SW 1271 (cell line): ENCODE measurements around the gene SCAF1.

Experiments used
- DNase-seq, 2 experiments: peaks; one replicate each; lab custom pipeline; 2025; lab: John Stamatoyannopoulos, UW

The SCAF1 gene

GRCh38 chr19:49643466-49643865 lies 1.5 kb downstream of the SCAF1 start:
- DNase-seq: no peak

DNA sequence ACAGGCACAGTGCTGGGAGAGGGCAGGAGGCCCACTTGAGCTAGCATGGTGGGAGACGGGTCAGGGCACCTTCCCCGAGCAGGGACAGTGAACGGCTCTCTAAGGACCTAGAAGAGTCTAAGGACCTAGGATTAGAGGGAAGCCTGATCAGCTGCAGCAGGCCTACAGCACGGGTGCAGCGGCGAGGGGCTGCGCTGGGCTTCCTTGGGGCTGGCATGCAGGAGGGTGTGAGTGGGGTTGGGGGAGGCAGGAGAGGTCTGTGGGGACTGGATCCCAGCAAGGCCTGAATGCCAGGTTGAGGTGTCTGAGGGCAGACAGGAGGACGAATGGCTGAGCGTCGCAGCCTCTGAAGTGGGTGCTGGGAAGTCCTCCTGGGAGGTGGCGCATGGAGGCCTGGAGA lies 3.6 kb downstream of the SCAF1 start:
- no peak for DNase-seq

GRCh38 chr19:49645995-49646394 lies 4.0 kb downstream of the SCAF1 start:
- DNase-seq: no peak

- DNase-seq: no peak
Measured at GRCh38 chr19:49646586-49646985, 4.6 kb downstream of the SCAF1 start.

DNA sequence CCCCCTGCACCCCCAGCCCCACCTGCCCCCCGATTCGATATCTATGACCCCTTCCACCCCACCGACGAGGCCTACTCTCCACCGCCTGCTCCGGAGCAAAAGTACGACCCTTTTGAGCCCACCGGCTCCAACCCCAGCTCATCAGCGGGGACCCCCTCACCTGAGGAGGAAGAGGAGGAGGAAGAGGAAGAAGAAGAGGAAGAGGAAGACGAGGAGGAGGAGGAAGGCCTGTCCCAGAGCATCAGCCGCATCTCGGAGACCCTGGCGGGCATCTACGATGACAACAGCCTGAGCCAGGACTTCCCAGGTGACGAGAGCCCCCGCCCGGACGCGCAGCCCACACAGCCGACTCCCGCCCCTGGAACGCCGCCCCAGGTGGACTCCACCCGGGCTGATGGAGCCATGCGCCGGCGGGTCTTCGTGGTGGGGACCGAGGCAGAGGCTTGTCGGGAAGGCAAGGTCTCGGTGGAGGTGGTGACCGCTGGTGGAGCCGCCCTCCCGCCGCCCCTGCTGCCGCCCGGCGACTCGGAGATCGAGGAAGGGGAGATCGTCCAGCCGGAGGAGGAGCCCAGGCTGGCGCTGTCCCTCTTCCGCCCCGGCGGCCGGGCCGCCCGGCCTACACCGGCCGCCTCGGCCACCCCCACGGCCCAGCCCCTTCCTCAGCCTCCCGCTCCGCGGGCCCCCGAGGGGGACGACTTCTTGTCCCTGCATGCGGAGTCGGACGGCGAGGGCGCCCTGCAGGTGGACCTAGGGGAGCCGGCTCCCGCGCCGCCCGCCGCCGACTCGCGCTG lies 9.2 kb downstream of the SCAF1 start:
- no peak for DNase-seq

DNA sequence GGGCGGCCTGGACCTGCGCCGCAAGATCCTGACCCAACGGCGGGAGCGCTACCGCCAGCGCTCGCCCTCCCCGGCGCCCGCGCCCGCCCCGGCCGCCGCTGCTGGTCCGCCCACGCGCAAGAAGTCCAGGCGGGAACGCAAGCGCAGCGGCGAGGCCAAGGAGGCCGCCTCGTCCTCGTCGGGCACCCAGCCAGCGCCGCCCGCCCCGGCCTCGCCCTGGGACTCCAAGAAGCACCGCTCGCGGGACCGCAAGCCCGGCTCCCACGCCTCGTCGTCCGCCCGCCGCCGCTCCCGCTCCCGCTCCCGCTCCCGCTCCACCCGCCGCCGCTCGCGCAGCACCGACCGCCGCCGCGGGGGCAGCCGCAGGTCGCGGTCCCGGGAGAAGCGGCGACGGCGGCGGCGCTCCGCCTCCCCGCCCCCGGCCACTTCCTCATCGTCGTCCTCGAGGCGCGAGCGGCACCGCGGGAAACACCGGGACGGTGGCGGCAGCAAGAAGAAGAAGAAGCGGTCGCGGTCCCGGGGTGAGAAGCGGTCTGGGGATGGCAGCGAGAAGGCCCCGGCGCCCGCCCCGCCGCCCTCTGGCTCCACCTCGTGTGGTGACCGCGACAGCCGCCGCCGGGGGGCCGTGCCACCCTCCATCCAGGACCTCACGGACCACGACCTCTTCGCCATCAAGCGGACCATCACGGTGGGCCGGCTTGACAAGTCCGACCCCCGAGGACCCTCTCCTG lies 10.0 kb downstream of the SCAF1 start:
- no peak for DNase-seq

DNA sequence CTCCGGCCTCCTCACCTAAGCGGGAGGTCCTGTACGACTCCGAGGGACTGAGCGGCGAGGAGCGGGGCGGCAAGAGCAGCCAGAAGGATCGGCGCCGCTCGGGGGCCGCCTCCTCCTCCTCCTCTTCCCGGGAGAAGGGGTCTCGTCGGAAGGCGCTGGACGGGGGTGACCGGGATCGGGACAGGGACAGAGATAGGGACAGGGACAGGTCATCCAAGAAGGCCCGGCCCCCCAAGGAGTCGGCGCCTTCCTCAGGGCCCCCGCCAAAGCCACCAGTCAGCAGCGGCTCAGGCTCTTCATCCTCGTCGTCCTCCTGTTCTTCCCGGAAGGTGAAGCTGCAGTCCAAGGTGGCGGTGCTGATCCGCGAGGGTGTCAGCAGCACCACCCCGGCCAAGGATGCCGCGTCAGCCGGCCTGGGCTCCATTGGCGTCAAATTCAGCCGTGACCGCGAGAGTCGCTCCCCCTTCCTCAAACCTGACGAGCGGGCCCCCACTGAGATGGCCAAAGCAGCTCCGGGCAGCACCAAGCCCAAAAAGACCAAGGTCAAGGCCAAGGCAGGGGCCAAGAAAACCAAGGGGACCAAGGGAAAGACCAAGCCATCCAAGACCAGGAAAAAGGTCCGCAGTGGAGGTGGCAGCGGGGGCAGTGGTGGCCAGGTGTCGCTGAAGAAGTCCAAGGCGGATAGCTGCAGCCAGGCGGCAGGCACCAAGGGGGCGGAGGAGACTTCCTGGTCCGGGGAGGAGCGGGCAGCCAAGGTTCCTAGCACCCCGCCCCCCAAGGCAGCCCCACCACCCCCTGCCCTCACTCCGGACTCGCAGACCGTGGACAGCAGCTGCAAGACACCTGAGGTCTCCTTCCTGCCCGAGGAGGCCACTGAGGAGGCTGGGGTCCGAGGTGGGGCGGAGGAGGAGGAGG lies 10.8 kb downstream of the SCAF1 start:
- DNase-seq: no peak

- no peak for DNase-seq
Measured at GRCh38 chr19:49653466-49653806, 11.4 kb downstream of the SCAF1 start.

GRCh38 chr19:49654581-49654980 lies 12.6 kb downstream of the SCAF1 start:
- no peak for DNase-seq

DNA sequence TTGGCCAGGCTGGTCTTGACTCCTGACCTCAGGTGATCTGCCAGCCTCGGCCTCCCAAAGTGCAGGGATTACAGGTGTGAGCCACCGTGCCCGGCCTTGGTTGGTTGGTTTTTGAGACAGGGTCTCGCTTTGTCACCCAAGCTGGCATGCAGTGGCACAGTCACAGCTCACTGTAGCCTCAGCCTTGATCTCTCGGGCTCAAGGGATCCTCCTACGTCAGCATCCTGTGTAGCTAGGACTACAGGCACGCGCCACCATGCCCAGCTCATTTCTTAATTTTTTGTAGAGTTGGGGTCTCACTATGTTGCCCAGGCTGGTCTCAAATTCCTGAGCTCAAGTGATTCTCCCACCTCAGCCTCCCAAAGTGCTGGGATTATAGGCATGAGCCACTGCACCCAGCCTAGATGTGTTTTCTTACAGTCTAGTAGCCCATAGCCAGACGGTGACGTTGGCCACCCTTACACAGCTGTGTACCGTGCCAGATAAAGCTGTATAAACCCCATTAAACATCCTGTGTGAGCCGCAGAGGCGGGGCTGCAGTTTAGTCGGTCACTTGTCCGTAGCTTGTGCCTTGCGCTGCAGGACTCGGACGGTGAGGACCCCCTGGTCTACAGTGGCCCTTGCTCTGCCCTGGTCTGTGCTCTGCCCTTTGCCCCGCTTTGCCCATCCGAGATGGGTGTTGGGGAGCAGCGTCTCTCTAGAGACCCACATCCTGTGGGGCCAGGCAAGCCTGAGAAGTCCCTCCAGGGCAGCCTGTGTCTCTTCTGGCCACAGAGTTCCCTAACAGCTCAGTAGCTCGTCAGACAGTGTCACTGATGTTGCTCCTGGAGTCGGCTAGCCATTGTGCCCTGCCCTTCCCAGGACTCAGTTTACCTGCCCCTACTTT lies 13.8 kb downstream of the SCAF1 start:
- DNase-seq: no peak

DNA sequence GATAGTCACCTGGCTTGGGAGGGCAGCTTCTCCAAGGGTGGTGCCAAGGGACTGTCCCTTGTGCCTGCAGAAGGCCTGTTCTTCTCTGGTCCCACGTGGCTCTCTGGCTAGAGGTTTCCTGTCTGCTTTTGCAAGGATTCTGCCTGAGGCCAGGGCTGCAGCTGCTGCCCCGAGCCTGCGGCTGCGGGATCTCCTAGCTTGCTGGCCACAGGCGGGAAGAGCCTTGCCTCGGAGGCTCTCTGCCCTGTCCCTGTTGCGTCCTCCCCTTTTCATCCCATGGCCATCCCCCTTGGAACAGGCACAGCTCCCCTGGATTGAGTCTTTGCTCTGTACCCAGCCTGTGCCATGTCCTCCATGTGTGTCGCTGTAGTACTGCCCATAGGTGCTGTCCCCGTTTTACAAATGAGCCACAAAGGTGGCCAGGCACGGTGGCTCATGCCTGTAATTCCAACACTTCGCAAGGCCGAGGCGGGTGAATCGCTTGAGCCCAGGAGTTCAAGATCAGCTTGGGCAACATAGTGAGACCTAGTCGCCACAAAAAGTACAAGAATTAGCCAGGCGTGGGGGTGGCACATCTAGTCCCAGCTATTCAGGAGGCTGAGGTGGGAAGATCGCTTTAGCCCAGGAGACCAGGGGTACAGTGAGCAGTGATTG lies 14.6 kb downstream of the SCAF1 start:
- no peak for DNase-seq

- no peak for DNase-seq
Measured at GRCh38 chr19:49657493-49658138, 15.6 kb downstream of the SCAF1 start.

GRCh38 chr19:49658139-49658517 lies 16.1 kb downstream of the SCAF1 start:
- no peak for DNase-seq

GRCh38 chr19:49658566-49659442 lies 16.8 kb downstream of the SCAF1 start:
- DNase-seq: no peak

DNA sequence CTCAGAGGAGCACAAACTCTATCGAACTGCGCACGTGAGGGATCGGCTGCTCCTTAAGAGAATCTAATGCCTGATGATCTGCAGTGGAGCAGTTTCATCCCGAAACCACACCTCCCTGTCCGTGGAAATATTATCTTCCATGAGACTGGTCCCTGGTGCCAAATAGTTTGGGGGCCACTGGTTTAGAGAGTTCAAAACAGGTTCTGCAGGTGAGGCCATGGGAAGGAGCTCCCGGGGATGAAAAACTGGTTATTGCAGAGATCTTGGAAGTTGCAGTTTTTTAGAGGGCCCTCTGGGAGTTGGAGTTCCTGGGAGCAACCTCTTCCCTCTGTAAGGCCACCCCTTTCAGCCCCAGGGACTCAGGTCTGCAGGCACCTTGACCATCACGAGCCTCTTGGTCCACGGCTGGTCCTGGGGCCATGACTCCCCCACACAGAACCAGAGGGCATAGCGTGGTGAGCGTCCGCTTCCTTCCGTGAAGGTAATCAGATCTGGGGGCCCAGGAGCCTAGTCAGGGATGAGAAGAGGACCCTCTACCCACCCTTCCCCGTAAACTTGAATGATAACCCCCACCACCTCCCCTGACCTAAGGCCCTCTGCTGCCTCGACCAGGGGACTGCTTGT lies 18.4 kb downstream of the SCAF1 start:
- DNase-seq: no peak

DNA sequence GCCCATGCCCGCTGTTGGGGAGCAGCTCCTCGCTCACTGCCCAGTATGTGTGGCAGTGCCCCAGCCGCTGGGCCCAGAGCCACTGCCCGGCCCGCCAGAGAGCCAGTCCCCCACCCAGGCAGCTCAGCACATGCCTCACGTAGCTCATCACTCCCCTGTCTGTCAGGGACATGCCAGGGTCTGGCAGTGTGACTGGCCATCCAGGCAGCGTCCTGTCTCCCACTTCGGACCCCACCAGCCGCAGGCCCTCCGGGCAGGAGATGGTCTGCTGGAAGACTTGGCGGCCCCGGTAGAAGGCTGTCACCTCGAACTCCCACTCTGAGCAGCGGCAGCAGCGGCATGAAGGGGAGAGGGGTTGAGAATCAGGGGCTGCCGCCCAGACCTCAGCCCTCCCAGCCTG lies 20.0 kb downstream of the SCAF1 start:
- no peak for DNase-seq

DNA sequence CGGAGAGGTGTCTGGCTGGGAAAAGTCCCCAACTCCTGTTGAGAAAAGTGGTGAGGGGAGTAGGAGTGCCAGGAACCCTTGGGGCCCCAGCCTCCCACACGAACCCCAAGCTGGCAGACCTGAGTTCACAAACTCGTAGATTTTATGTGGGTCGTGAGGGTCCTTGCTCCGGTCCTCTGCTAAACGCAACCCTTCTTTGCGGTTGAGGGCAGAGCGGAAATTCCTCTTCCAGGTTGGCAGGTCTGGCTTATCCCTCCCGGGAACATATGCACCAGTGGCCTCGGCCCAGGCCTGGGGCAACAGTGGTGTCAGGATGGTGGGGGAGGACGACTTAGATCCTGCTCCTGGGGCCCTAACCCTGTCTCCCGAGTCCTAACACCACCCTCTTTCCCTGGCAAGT lies 21.2 kb downstream of the SCAF1 start:
- no peak for DNase-seq

DNA sequence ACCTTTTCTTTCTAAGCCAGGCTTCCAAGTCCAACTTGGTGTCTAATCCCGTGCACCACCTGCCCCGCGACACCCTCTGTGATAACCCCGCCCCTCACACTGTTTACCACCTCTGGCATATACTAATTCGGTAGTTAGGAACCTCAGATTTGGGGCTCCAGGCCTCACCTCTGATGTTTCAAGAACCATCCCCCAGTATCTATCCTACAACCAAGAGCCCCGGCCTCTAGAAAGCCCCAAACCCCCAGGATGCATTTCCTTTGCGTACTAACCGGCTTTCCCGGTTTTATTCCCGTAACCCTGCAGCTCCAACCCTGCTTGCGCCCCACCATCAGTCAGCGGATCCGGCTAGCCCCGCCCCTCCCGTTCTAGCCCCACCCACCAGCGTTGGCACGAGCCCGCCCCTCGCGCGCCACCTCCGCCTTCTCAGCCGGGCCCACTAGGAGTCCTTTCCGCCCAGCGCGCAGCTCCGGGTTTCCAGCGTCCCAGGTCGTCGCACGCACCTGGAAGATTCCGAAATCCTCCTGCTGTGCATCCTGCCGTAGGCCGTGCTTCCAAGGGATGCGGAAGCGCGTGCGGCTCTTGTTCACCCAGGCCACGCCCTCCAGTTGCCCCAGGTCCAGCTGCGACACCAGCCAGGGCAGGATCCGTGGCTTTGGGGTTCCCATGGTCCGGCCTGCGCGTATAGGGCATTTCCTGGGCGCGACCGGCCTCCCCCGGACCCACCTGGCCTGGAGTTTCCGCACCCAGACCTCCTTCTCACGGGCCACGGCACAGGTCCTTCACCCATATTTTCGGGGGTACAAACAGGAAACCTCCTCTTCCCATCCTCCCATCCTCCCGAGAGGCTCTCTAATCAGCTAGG lies 22.4 kb downstream of the SCAF1 start:
- DNase-seq: peak; percentile 42 to 76
